Measurements from ENCODE around the gene INPP5K.

GRCh38 chr17:1545618-1546017 lies 29.2 kb upstream of the INPP5K start:
- TF ChIP-seq CTCF (IDR thresholded peaks at IDR 0.05) (no peak), ZFX (IDR thresholded peaks at IDR 0.05; ENCODE audit: borderline replicate concordance) (no peak)
